Activated CD4-positive, alpha-beta T cell treated with anti-CD3 and anti-CD28 coated beads, Interleukin-2, Interleukin-4, amounts not matched to agents 100 ng/mL and 50 ng/mL, durations not matched to agents 16 hours and 8 hours (primary cell): ENCODE results near the gene CNGA1.
"Not testable (repeated sequence)": the region's sequence is repeated elsewhere in the genome, so short reads cannot be mapped to it uniquely, and the experiment has no call there.

Source experiments
- DNase-seq: peaks from one replicate; pipeline ENCODE4 v3.0.0-alpha.2; 2020; ENCODE audit warnings: low spot score

CNGA1 gene

GRCh38 chr4:47954677-47955076, 61.8 kb downstream of the CNGA1 start:
- no peak for DNase-seq

GRCh38 chr4:47954245-47954644, 62.2 kb downstream of the CNGA1 start:
- no peak for DNase-seq

- no peak for DNase-seq
Measured at GRCh38 chr4:47945930-47946726, 70.4 kb downstream of the CNGA1 start.

- no peak for DNase-seq
Measured at GRCh38 chr4:47942081-47942819, 74.2 kb downstream of the CNGA1 start.

- DNase-seq, result no peak
Measured at GRCh38 chr4:47939456-47939855, 77.0 kb downstream of the CNGA1 start.

GRCh38 chr4:47936336-47936735, 80.1 kb downstream of the CNGA1 start:
- no peak for DNase-seq

GRCh38 chr4:47933840-47934239, 82.6 kb downstream of the CNGA1 start:
- peak; percentile 48 for DNase-seq

GRCh38 chr4:47930971-47931804, 85.3 kb downstream of the CNGA1 start:
- no peak for DNase-seq

- DNase-seq, result no peak
Measured at GRCh38 chr4:47929682-47930201, 86.7 kb downstream of the CNGA1 start.

- peak; percentile 63 for DNase-seq
Measured at GRCh38 chr4:47926667-47927258, 89.7 kb downstream of the CNGA1 start.

GRCh38 chr4:47923261-47923608, 93.2 kb downstream of the CNGA1 start:
- DNase-seq, result not testable (repeated sequence)

- DNase-seq, result not testable (repeated sequence)
Measured at GRCh38 chr4:47922436-47923260, 93.8 kb downstream of the CNGA1 start.

GRCh38 chr4:47917163-47917562, 99.3 kb downstream of the CNGA1 start:
- DNase-seq, result not testable (repeated sequence)

- no peak for DNase-seq
Measured at GRCh38 chr4:47915378-47915777, 101.1 kb downstream of the CNGA1 start.

GRCh38 chr4:47914926-47915237, 101.6 kb downstream of the CNGA1 start:
- DNase-seq, result no peak

GRCh38 chr4:47914220-47914925, 102.1 kb downstream of the CNGA1 start, which contains the start of gene NFXL1:
NFXL1 (minus strand) TSS chr4:47914583; CDS start chr4:47914203, 380 bp downstream.
- DNase-seq, result peak; percentile 97

- peak; percentile 30 for DNase-seq
Measured at GRCh38 chr4:47913861-47914219, 102.6 kb downstream of the CNGA1 start.

- DNase-seq, result no peak
Measured at GRCh38 chr4:47913330-47913729, 103.2 kb downstream of the CNGA1 start.

GRCh38 chr4:47907089-47907646, 109.3 kb downstream of the CNGA1 start:
- DNase-seq, result no peak

GRCh38 chr4:47899639-47900038, 116.8 kb downstream of the CNGA1 start:
- no peak for DNase-seq
